GM18505 (cell line): ENCODE data around the gene TMEM129.

Experiments used
- ATAC-seq: cut with Tn5 transposase; IDR thresholded peaks from one replicate; pipeline ENCODE4 v1.9.1; 2021; ENCODE audit not compliant: unreplicated experiment
- POLR2A ChIP-seq: IDR thresholded peaks from 4 replicates; pipeline ENCODE4 v1.6.1; 2011; ENCODE audit warnings: borderline replicate concordance; ENCODE audit not compliant: insufficient read depth, insufficient read length; ENCODE audit errors: extremely low read depth

Gene TMEM129

GRCh38 chr4:1762264-1763010 lies 41.3 kb upstream of the TMEM129 start:
- no peak for TF ChIP-seq POLR2A
- no peak for ATAC-seq

DNA sequence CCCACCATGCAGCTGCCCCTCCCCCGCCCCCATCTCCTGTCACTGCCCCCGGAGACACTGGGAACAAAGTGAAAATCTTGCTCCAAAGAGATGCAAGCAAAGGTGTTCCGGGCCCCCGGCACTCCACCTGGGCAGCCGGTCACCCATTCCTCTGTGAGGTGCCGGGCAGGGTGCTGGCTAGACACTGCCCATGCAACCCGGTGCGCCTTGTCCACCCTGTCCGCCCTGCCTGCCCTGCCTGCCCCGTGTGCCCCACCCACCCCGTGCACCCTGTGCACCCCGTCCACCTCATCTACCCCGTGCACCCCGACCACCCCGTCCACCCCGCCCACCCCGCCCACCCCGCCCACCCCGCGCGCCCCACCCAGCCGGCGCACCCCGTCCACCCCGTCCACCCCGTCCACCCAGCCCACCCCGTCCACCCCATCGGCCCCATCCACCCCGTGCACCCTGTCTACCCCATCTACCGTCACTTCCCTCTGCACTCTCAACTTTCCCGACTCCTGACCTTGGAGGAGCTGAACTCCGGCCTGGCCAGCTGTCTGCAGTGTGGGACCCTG lies 40.1 kb upstream of the TMEM129 start:
- no peak for TF ChIP-seq POLR2A
- no peak for ATAC-seq

DNA sequence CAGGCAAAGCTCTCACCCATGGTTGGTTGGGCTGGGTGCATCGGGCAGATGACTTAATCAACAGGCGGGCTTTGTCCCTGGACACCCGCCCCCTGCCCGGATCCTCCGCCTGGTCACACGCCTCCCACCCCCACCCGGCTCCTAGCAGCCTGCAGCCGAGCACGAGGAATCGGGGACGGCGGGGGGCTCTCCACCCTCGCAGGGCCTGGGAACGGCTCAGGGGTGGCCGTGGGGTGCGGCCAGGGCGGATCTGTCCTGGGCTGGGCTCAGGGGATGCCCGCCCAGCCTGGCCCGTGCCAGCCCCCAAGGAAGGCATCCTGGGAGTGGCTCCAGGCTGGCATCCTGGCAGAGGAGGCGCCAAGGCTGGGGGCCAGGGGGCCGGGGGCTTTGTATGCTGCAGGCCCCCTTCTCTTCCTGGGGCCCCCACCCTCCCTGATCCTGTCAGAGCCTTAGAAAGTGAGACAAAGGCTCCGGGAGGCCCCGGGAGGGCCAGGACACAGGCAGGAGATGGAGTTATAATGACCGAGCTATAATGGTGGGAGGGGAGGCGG lies 39.5 kb upstream of the TMEM129 start:
- no peak for TF ChIP-seq POLR2A
- ATAC-seq: no peak

DNA sequence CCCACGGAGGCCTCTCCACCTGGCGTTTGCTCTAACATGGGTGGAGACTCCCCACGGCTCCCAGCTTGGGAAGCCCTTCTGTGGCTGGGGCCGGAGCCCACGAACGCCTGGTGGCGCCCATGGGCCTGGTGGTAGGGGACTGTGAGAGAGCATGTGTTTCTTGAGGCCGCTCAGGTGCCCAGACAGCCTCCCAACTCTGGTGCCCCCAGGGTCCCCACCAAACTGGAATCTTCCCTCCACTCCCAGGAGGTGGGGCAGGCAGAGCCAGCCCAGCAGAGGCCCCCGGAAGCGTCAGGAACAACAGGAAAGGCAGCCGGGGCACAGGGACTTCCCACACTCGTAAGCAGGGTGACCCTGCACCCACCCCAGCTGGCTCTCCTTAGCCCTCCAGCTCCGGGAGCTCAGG lies 38.7 kb upstream of the TMEM129 start:
- ATAC-seq: no peak
- no peak for TF ChIP-seq POLR2A

DNA sequence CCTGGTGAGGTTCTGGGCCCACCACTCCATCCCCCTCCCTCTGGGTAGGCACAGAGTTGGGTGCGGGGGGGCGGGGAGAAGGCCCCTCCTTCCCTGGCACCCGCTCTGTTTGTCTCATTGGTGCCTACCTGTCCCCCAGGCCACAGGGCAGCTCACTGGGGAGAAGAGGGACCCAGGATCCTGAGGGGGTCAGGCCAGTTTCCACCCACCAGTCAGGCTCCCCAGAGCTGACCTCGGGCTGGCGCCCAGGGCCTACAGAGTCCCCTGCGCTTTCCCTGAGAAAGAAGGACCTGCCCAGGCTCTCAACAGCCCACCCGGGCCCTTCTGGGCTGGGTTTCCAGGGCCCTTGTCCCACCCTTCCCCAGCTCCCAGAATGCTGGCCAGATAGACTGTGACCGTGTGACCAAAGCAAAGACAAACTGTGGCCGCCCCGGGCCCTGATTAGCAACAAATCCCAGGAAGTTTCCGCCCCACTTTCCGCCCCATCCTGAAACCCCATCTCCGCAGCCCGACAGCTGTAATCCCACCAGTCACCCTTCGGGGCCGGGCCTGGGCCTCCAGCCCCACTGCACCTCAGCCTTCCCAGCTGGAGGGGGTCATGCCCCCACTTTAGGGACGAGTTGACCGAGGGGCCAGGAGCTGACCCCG lies 38.2 kb upstream of the TMEM129 start:
- ATAC-seq: no peak
- no peak for TF ChIP-seq POLR2A

DNA sequence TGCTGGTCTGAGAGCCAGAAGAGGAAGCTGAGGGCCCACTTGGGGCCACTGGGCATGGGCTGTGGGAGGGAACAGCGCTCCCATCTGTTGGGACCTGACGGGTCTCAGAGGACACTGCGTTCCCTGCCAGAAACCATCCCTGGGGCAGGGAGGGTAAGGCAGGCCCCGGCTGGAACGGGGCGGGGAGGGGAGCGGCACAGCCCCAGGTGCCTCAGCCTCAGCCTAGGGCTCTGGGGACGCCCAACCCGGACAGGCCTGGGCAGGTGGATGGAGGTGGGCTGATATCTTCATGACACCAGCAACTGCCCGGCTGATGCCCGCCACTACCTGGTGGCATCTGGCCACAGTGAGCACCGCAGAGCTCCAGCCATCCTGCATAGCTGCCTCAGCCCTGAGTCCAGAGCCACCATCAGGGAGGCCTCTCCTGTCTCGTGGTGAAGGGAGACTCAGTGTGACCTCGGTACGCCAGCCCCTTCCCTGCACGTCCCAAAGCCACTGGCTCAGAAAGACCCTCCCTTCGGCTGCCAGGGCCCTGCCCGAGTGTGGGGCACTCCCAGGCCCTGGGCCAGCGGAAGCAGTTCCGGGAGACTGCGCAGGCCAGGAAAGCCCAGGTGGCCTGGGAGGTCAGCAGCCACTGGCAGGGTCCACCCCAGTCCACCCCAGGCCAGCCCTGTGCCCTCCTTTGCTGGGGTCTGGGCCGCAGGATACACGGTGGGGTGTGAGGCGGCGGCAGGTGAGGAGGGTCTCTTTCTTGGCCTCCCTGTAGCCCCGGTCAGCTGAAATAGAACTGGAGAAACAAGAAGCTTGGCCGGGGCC lies 37.4 kb upstream of the TMEM129 start:
- no peak for ATAC-seq
- TF ChIP-seq POLR2A: no peak

GRCh38 chr4:1757836-1758235 lies 36.7 kb upstream of the TMEM129 start:
- ATAC-seq: no peak

GRCh38 chr4:1756893-1757779 lies 36.0 kb upstream of the TMEM129 start:
- ATAC-seq: no peak
- no peak for TF ChIP-seq POLR2A

More at GRCh38 chr4:1757836-1758235, 36.7 kb upstream of the TMEM129 start:
- no peak for TF ChIP-seq POLR2A

- TF ChIP-seq POLR2A: no peak
- no peak for ATAC-seq
Measured at GRCh38 chr4:1756079-1756478, 35.0 kb upstream of the TMEM129 start.

GRCh38 chr4:1755297-1755696 lies 34.2 kb upstream of the TMEM129 start:
- no peak for TF ChIP-seq POLR2A
- no peak for ATAC-seq

DNA sequence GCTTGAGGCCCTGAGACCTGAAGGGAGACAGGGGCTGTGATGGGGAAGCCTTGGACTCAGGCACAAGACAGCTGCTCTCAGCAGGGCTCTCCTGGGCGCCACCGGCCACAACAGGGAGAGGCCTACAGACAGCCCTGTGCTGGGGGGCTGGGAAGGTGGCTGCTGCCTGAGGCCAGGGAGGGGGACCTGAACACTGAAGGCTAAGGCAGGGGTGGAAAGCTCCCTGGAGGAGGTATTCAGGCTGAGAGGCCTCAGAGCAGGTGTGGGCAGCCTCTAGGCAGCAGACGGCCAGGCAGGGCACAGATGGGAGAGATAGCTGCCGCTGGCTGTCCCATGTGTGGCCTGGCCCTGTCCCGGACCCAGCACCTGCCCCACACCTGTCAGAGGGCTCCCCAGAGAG lies 33.2 kb upstream of the TMEM129 start:
- no peak for ATAC-seq
- no peak for TF ChIP-seq POLR2A

GRCh38 chr4:1753697-1754311 lies 32.7 kb upstream of the TMEM129 start:
- ATAC-seq: no peak
- TF ChIP-seq POLR2A: no peak
